ENCODE results near the gene HIPK2. TPM values are rescaled to one million over a fixed set of nuclear protein-coding genes. Genes with fewer than 3 reads are reported as not detected.
"Not testable (repeated sequence)": the region's sequence is repeated elsewhere in the genome, so short reads cannot be mapped to it uniquely, and the experiment has no call there.

HIPK2 gene
- total RNA-seq, 1 donor from 2014 or later: 29.4 TPM

DNA sequence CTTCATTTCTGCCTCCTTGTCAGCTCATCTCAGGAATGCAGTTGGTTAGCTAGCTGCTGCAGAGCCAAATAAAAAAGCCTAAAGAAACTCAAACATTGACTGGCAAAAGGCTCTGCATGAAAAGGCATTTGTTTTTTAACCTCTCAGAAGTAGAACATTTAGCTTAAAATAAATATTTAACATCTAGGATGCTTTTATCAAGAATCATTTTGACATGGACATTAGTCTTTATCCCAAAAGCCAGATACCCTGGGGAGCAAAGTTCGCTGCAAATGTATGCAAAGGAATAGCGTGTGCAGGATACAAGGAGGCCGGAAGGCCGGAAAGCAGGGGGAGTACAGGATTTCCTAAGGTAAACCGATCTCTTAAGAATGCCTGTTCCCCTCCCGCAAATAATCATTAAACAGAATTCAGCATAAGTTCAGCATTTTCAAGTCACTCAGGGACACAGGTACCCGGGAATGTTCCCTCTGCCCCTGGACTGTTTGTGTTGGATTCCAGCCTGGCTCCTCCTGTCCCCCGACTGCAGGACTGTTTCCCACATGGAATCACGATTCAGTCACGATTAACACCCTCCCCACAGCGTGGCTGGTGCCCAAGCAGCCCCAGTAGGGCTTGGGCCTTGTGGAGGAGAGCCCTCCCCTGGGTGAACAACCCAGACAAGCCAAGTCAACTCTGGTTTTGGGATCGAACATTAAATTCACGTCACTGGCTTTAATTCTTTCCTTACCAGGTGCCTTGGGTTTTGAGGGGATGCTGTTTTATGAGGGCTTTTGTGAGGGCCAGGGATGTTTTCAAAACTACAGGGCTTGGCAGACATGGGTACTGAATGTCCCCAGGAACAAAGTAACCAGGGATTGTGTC is 97.8 kb downstream of the HIPK2 start:
- intact Hi-C loops (cut with micrococcal nuclease): loop anchor here (2.0 to 5.0 kb wide), 2 partner anchors 33 to 237 kb away; no protein-coding TSS in a partner anchor

DNA sequence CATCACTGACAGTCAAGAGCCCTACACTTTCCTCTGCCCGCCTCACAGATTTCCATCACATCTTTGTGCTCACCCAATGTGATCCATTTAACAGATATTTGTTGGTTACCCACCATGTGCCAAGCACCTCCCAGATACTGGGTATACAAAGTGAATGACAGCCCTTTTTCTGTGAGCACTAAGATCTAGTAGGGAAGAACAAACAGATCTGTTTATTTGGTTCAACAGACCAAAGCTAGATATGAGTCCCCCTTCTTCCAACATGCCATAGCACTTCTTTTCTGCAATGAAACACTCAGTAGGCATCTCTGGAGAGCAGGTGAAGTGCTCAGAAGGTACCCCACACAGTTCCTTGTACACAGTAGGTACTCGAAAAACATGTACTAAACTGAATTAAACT is 101.4 kb downstream of the HIPK2 start:
- intact Hi-C loops (cut with micrococcal nuclease): no loop called here

DNA sequence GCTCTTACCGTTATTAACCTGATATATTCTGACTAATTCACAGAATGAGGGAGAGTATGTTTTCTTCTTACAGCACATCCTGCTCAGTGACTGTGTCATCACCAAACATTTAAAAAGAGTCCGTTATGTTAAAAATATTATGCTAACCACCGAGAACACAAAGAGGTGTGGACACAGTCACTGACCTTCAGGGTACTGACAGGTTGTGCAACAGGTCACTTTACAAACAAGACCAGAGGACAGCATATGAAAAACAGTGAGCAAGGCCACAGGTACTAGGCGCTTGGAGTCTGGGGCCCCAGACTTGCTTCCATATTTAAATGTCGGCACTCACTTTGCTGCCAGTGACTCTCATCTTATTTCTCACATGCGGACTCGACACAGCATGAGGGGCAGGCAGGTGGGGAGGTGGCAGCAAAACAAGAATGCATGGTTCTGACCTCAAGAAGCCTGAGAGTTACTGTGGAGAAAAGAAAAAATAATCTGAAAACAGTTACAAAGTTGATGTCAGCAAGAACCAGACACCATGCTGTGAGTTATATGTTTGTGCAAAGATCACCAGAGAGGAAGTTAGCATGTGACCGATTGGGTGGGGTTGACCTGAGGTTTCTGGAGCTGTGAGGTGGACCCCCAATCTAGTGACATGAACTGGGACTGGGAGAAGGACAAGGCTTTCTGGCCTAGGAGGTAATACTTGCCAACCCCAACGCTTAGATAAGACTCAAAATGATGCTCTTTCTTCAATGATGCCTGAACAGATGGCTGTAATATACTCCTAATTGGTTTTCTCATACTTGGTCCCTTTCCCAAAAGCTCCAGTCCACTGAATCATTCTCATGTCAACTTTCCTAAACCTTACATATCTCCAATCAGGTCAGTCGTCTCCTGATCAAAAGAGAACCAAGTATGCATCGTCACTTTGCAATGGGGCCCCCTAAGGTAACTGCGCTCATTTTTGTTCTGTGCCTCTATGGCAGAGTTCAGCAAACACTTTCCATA is 102.4 kb downstream of the HIPK2 start:
- intact Hi-C loops (cut with micrococcal nuclease): no loop called here

GRCh38 chr7:139674752-139675126 is 103.1 kb downstream of the HIPK2 start:
- intact Hi-C loops (cut with micrococcal nuclease): no loop called here

DNA sequence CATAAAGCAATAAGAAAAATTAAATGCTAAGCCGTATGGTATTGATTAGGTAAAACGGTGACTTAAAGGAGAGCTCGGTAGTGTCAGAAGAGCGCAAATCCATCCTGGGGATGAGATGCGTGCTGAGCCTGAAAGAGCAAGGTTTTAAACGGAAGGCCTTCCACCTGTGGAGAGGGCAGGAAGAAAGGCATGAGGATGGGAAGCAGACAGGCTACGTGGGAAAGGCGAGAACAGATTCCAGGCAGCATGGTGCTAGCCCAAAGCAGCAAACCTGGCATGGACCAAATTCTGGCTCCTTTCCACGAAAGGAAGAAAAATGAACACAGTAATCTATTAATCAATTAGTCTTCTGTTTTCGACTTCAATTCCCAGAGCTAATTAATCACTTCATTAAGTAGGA is 103.5 kb downstream of the HIPK2 start:
- intact Hi-C loops (cut with micrococcal nuclease): no loop called here

DNA sequence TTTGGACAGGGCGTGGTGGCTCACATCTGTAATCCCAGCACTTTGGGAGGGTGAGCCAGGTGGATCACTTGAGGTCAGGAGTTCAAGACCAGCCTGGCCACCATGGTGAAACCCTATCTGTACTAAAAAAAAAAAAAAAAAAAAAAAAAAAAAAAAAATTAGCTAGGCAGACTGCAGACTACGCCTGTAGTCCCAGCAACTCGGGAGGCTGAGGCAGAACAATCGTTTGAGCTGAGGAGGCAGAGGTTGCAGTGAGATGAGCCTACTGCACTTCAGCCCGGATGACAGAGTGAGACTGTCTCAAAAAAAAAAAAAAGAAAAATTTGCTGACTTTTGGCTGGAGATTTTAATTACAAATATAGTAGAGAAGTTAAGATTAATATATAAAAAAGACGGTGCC is 104.0 kb downstream of the HIPK2 start:
- intact Hi-C loops (cut with micrococcal nuclease): loop anchor here (1.0 kb wide), 1 partner anchor 8 kb away; no protein-coding TSS in a partner anchor

GRCh38 chr7:139673230-139673629 is 104.6 kb downstream of the HIPK2 start:
- intact Hi-C loops (cut with micrococcal nuclease): loop anchor here (1.0 kb wide), 1 partner anchor 8 kb away; no protein-coding TSS in a partner anchor

DNA sequence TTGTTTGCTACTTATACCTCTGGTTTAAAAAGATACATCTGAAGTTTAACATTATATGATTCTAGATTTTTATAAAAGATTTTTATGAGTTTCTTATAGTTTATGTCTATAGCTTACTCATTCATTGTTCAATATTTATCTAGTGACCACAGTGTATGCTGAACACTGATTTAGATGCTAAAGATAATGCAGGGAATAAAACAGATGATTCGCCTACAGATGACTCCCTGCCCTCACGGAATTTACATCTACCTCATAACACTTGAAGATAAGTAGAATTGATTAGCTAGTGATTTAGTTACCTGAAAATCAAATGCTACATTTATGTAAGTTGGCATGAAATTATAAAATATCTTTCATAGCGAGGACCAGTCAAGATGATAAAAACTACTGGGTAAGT is 105.8 kb downstream of the HIPK2 start:
- intact Hi-C loops (cut with micrococcal nuclease): no loop called here

DNA sequence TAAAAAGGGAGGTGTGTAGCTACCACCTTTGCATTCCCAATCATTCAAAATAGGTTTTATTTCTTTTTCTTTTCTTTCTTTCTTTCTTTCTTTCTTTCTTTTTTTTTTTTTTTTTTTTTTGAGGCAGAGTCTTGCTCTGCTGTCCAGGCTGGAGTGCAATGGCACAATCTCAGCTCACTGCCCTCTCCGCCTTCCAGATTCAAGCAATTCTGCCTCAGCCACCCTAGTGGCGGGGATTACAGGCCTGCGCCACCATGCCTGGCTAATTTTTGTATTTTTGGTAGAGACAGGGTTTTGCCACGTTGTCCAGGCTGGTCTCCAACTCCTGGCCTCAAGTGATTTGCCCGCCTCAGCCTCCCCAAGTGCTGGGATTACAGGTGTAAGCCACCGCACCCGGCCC is 107.1 kb downstream of the HIPK2 start:
- intact Hi-C loops (cut with micrococcal nuclease): not testable (repeated sequence)

GRCh38 chr7:139669106-139670061 is 108.4 kb downstream of the HIPK2 start:
- intact Hi-C loops (cut with micrococcal nuclease): no loop called here

- intact Hi-C loops (cut with micrococcal nuclease): no loop called here
Measured at GRCh38 chr7:139667377-139667776, 110.4 kb downstream of the HIPK2 start.

DNA sequence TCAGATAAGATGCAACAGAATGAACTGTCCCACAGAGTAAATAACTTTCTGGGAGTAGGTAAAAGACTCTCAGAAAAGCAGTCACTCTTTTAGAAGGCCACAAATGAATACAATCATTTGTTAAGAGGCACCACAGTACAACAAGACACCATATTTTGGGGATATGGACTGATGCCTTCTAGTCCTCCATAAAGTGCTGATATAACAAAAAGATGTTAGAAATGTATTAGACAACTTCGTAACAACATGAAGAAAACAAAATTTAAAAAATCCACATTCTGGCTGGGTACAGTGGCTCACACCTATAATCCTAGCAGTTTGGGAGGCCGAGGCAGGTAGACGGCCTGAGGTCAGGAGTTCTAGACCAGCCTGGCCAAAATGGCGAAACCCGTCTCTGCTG is 111.3 kb downstream of the HIPK2 start:
- intact Hi-C loops (cut with micrococcal nuclease): no loop called here

GRCh38 chr7:139664434-139664833 is 113.4 kb downstream of the HIPK2 start:
- intact Hi-C loops (cut with micrococcal nuclease): no loop called here

GRCh38 chr7:139663608-139664177 is 114.1 kb downstream of the HIPK2 start:
- intact Hi-C loops (cut with micrococcal nuclease): no loop called here

DNA sequence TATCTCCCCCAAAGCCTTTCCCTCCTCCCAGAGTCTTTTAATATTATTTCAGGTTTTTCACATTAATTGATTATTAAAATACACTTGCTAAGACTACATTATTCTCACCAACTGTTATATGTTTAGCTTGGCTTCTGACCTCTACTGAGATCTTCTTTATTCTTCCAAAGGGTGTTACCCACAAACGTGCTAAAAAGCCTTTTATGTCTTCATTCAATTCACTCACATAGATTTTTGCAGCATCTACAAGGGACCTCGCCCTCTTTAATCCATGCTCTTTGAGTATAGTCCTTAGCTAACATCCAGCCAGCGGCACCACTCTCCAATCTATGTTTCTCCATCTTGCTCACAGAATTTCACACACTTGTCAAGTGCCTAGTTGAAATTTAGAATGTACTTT is 115.9 kb downstream of the HIPK2 start:
- intact Hi-C loops (cut with micrococcal nuclease): no loop called here

GRCh38 chr7:139661043-139661440 is 116.8 kb downstream of the HIPK2 start:
- intact Hi-C loops (cut with micrococcal nuclease): no loop called here

- intact Hi-C loops (cut with micrococcal nuclease): no loop called here
Measured at GRCh38 chr7:139660317-139661042, 117.3 kb downstream of the HIPK2 start.

GRCh38 chr7:139659922-139660316 is 117.9 kb downstream of the HIPK2 start:
- intact Hi-C loops (cut with micrococcal nuclease): no loop called here

GRCh38 chr7:139658908-139659675 is 118.7 kb downstream of the HIPK2 start:
- intact Hi-C loops (cut with micrococcal nuclease): no loop called here
